ENCODE data around the gene IL27RA. TPM values are rescaled to one million over a fixed set of nuclear protein-coding genes. Genes with fewer than 3 reads are reported as not detected.

The IL27RA gene
- total RNA-seq, 1 experiment from 2014 or later = 13.6 TPM

GRCh38 chr19:14061081-14061749, 29.7 kb downstream of the IL27RA start:
- Mint-ChIP-seq H3K27me3 (ENCODE audit: low read depth) (peaks cover 43% of the 10 kb centered on the region), H3K4me1 (peaks cover 9 to 23% of the 10 kb centered on the region in 2 experiments), H3K4me3 (no peak overlapping the region), H3K36me3 (ENCODE audit: insufficient read depth in 1 of 3, low read depth in 3 of 3) (no peaks in the 10 kb centered on the region), H3K9me3 (no peaks in the 10 kb centered on the region; a peak in 1 of 5 replicates), H3K27ac (no peak overlapping the region; a peak in 1 of 7 replicates)
- Histone ChIP-seq H2AK5ac (ENCODE audit: insufficient read length, low read length) (no peak overlapping the region), H3K56ac (ENCODE audit: insufficient read length, low read depth, low read length) (no peak overlapping the region), H2BK12ac (ENCODE audit: insufficient read length, low read depth, low read length) (no peak overlapping the region), H3K23ac (ENCODE audit: insufficient read length, low read depth, low read length) (no peak overlapping the region), H2BK120ac (ENCODE audit: low read depth, low read length, poor library complexity, severe bottlenecking) (no peak overlapping the region), H3K79me2 (ENCODE audit: insufficient read depth, low read length) (no peaks in the 10 kb centered on the region), H2BK20ac (ENCODE audit: low read depth, low read length, poor library complexity, severe bottlenecking) (no peak overlapping the region), H3K4ac (ENCODE audit: low read depth, low read length) (no peak overlapping the region), H4K91ac (ENCODE audit: insufficient read length, low read depth, low read length) (no peak overlapping the region), H3K79me1 (ENCODE audit: insufficient read depth, low read depth, low read length, poor library complexity, severe bottlenecking) (no peaks in the 10 kb centered on the region), H3K23me2 (ENCODE audit: insufficient read length, low read depth, low read length, poor library complexity, severe bottlenecking) (peaks cover 6% of the 10 kb centered on the region), H2BK5ac (ENCODE audit: insufficient read length, low read length) (no peak overlapping the region), H3K9ac (ENCODE audit: extremely low read depth, insufficient read length, low read length) (no peak overlapping the region), H4K5ac (ENCODE audit: insufficient read length, low read depth, low read length) (no peak overlapping the region), H2BK15ac (ENCODE audit: low read depth, low read length) (no peak overlapping the region), H3K27me3 (ENCODE audit: insufficient read depth, low read length) (peaks cover 8% of the 10 kb centered on the region), H3K4me2 (ENCODE audit: insufficient read depth, insufficient read length, low read length) (no peak overlapping the region), H4K8ac (replicated peaks; ENCODE audit: insufficient read length, low read depth, low read length) (no peak overlapping the region), H3K4me1 (ENCODE audit: insufficient read depth, low read length) (no peaks in the 10 kb centered on the region; the same call in 1 of the 2 replicates), H4K20me1 (ENCODE audit: control insufficient read depth, insufficient read depth, insufficient read length) (no peaks in the 10 kb centered on the region), H3K27ac (ENCODE audit: insufficient read length, low read depth, low read length) (no peak overlapping the region), H3K9me3 (ENCODE audit: control insufficient read depth, low read depth, low read length) (no peaks in the 10 kb centered on the region), H3K18ac (ENCODE audit: insufficient read length, low read depth, low read length) (no peak overlapping the region), H3T11ph (ENCODE audit: low read length) (no peak overlapping the region), H3K14ac (ENCODE audit: insufficient read depth, low read length) (no peak overlapping the region), H2AFZ (ENCODE audit: low read length) (no peak overlapping the region)
- TF ChIP-seq CTCF (conservative IDR thresholded peaks at IDR 0.05) = no peak
- no CpG with 5 or more reads among the region's 9 CpGs for WGBS (ENCODE audit: extremely low coverage, insufficient read length, low lambda C conversion rate)
- DNase-seq = no peak
